Body of pancreas (tissue), 4 donors: ENCODE data around the gene PTK7. TPM values are rescaled to one million over a fixed set of nuclear protein-coding genes. Genes with fewer than 3 reads are reported as not detected.

Source experiments
- ATAC-seq: fragments of 150-250 bp; one replicate; pipeline ENCODE4 v1.9.1; 2016
- DNase-seq, 4 donors: peaks; one replicate each; pipeline ENCODE4 v3.0.0-alpha.2; 2019
- H3K27ac ChIP-seq, 4 donors: fragments of 200-600 bp; sonication (generic); 1 replicate in 3 of 4; 2 replicates in 1 of 4; pipeline versions ENCODE4 v1.5.1 to v1.6.1; 2016 to 2019; ENCODE audit warnings: mild to moderate bottlenecking in 1 of 4, mixed read lengths in 1 of 4, moderate library complexity in 1 of 4
- H3K27me3 ChIP-seq, 2 donors: fragments of 200-600 bp; sonication (generic); one replicate each; pipeline ENCODE4 v1.6.0; 2016; ENCODE audit warnings: mild to moderate bottlenecking in 1 of 2
- H3K36me3 ChIP-seq, 2 donors: fragments of 200-600 bp; sonication (generic); replicated peaks in 1 of 2; 2 replicates each; pipeline ENCODE4 v1.5.1; 2016; ENCODE audit warnings: low read depth in 2 of 2; ENCODE audit not compliant: insufficient read depth in 1 of 2
- H3K4me1 ChIP-seq: fragments of 200-600 bp; sonication (generic); one replicate; pipeline ENCODE4 v1.6.0; 2016
- H3K4me3 ChIP-seq, 2 donors: fragments of 200-600 bp; sonication (generic); 1 replicate in 1 of 2; 2 replicates in 1 of 2; pipeline ENCODE4 v1.5.1; 2016 to 2019
- H3K9me3 ChIP-seq, 3 donors: fragments of 200-600 bp; sonication (generic); 1 replicate in 2 of 3; 2 replicates in 1 of 3; pipeline ENCODE4 v1.5.1; 2016
- CTCF ChIP-seq, 7 experiments: fragments of 450-650 bp in 4 of 7; fragments of 200-600 bp in 3 of 7; sonication (generic) in 3 of 7; IDR thresholded peaks; one replicate each; pipeline ENCODE4 v1.5.1; 2016 to 2019; ENCODE audit warnings: antibody characterized with exemption in 7 of 7
- POLR2A ChIP-seq, 3 donors: fragments of 450-650 bp; IDR thresholded peaks; one replicate each; pipeline ENCODE4 v1.6.1; 2016; ENCODE audit warnings: antibody characterized with exemption in 3 of 3, mild to moderate bottlenecking in 2 of 3
- WGBS, 2 donors: methylation state at CpG; one replicate each; pipeline ENCODE4 v1.1.5; 2017; 5-methylcytosine and 5-hydroxymethylcytosine counted together
- intact Hi-C: fragments of 100-400 bp; cut with DNase I; formaldehyde crosslinking; loops from one replicate; pipeline ENCODE4 v1.15.1; 2023
- total RNA-seq, 2 donors: library from RNA; depleted of rRNA; stranded (reverse); fragments of >200 nt; gene quantifications; one replicate each; pipeline ENCODE4 v1.1.0, GENCODE V29; 2016

The PTK7 gene
- total RNA-seq, 2 donors from 2014 or later: 26.4 to 28.0 TPM

- intact Hi-C loops: no loop called here
- 0 to 1% methylated on average over 11 to 77 of the region's 83 CpGs for WGBS, 2 donors
- no peaks in the 10 kb centered on the region for H3K9me3 ChIP-seq
- H3K27me3 ChIP-seq: no peaks in the 10 kb centered on the region
- DNase-seq (peak; percentile 99 to 100 (median 100)), ATAC-seq (peak; percentile 82)
- peaks cover 0 to 2% of the 10 kb centered on the region in 2 donors for H3K36me3 ChIP-seq
- H3K4me3 ChIP-seq: peak within 1 kb of the TSS; percentile 73 to 86
- H3K27ac ChIP-seq: peak within 1 kb of the TSS; percentile 93 to 97 (median 96)
- peaks cover 34% of the 10 kb centered on the region for H3K4me1 ChIP-seq
- TF ChIP-seq CTCF (IDR thresholded peaks at IDR 0.05) (peak; percentile 15 to 88 (median 70)), POLR2A (IDR thresholded peaks at IDR 0.05) (peak; percentile 58 to 84 (median 64))
Measured at GRCh38 chr6:43170931-43171706, 95.0 kb downstream of the PTK7 start, which contains the start of gene SRF. SRF (plus strand) TSS chr6:43171269; CDS start chr6:43171657, 388 bp downstream.

- intact Hi-C loops: no loop called here
- Histone ChIP-seq H3K4me1 (peaks cover 34% of the 10 kb centered on the region), H3K27me3 (no peaks in the 10 kb centered on the region), H3K9me3 (no peaks in the 10 kb centered on the region), H3K27ac (peak overlapping the region; percentile 93 to 97 (median 96)), H3K36me3 (peaks cover 0 to 2% of the 10 kb centered on the region in 2 donors), H3K4me3 (peak overlapping the region; percentile 73 to 86)
- ATAC-seq (no peak), DNase-seq (peak in 2 of 4 donors; percentile 28 to 37)
- WGBS, 2 donors: 0% methylated on average over 34 of the region's 57 CpGs; no CpG with 5 or more reads in 1 of the 2 donors
- TF ChIP-seq POLR2A (IDR thresholded peaks at IDR 0.05): no peak
- peak in 1 of 7 experiments; percentile 6 for TF ChIP-seq CTCF (IDR thresholded peaks at IDR 0.05)
Measured at GRCh38 chr6:43171707-43172103, 95.6 kb downstream of the PTK7 start.

- TF ChIP-seq CTCF (IDR thresholded peaks at IDR 0.05) (no peak), POLR2A (IDR thresholded peaks at IDR 0.05) (peak in 2 of 3 donors; percentile 28 to 46)
- ATAC-seq (no peak), DNase-seq (peak; percentile 52 to 54 (median 53))
- peak overlapping the region; percentile 93 to 97 (median 96) for H3K27ac ChIP-seq
- WGBS, 2 donors: 1 to 3% methylated on average over 41 to 45 of the region's 46 CpGs
- peak overlapping the region; percentile 73 to 86 for H3K4me3 ChIP-seq
- intact Hi-C loops: no loop called here
- no peaks in the 10 kb centered on the region for H3K27me3 ChIP-seq
- peaks cover 0 to 2% of the 10 kb centered on the region in 2 donors for H3K36me3 ChIP-seq
- no peaks in the 10 kb centered on the region for H3K9me3 ChIP-seq
- H3K4me1 ChIP-seq: peaks cover 34% of the 10 kb centered on the region
Measured at GRCh38 chr6:43172104-43173007, 96.2 kb downstream of the PTK7 start.

- no peaks in the 10 kb centered on the region for H3K9me3 ChIP-seq
- 49 to 67% methylated on average over 2 to 11 of the region's 11 CpGs for WGBS, 2 donors
- intact Hi-C loops: no loop called here
- no peak overlapping the region for H3K4me3 ChIP-seq
- peak overlapping the region; percentile 79 to 97 (median 96) for H3K27ac ChIP-seq
- no peaks in the 10 kb centered on the region for H3K27me3 ChIP-seq
- peaks cover 34% of the 10 kb centered on the region for H3K4me1 ChIP-seq
- no peak for DNase-seq
- H3K36me3 ChIP-seq: peaks cover 0 to 9% of the 10 kb centered on the region in 2 donors
- TF ChIP-seq POLR2A (IDR thresholded peaks at IDR 0.05) (no peak), CTCF (IDR thresholded peaks at IDR 0.05) (no peak)
- ATAC-seq: no peak
Measured at GRCh38 chr6:43173591-43174262, 97.6 kb downstream of the PTK7 start.
